Measurements from ENCODE around the gene ZNF277. TPM values are rescaled to one million over a fixed set of nuclear protein-coding genes. Genes with fewer than 3 reads are reported as not detected.

ZNF277 gene
- total RNA-seq, 1 experiment from 2014 or later = 23.3 TPM

GRCh38 chr7:112190120-112190519, 16.4 kb upstream of the ZNF277 start:
- no peak for TF ChIP-seq CTCF (conservative IDR thresholded peaks at IDR 0.05)
- no peak for TF ChIP-seq EZH2 (IDR thresholded peaks at IDR 0.05; ENCODE audit: low read depth)
- intact Hi-C loops (cut with micrococcal nuclease; ENCODE audit: unreplicated experiment) = loop anchor here (5.0 kb wide), 1 partner anchor 108 kb away; no protein-coding TSS in a partner anchor
- ChIA-PET POLR2A (ENCODE audit: unreplicated experiment) (no interaction called here), CTCF (no interaction called here)
- Histone ChIP-seq H3K4me3 (no peak overlapping the region), H3K36me3 (ENCODE audit: low read depth) (no peaks in the 10 kb centered on the region), H2AFZ (no peak overlapping the region), H3K27ac (no peak overlapping the region), H3F3A (ENCODE audit: insufficient read depth, low read depth) (peaks cover 10% of the 10 kb centered on the region; the same call in 1 of the 2 replicates), H3K27me3 (ENCODE audit: insufficient read depth, low read depth) (no peaks in the 10 kb centered on the region), H3K4me2 (no peak overlapping the region), H4K20me1 (ENCODE audit: insufficient read depth) (no peaks in the 10 kb centered on the region), H3K9me2 (ENCODE audit: insufficient read depth) (no peaks in the 10 kb centered on the region), H3K79me2 (ENCODE audit: low read depth) (no peaks in the 10 kb centered on the region), H3K9me3 (ENCODE audit: insufficient read depth, low read depth) (no peaks in the 10 kb centered on the region), H3K4me1 (replicated peaks; ENCODE audit: insufficient read depth) (peaks cover 11% of the 10 kb centered on the region)
- DNase-seq = no peak
- no TSS peak for BruUV-seq (replicated peaks)

- Histone ChIP-seq H3F3A (ENCODE audit: insufficient read depth, low read depth) (peaks cover 10% of the 10 kb centered on the region; the same call in 1 of the 2 replicates), H3K9me3 (ENCODE audit: insufficient read depth, low read depth) (no peaks in the 10 kb centered on the region), H4K20me1 (ENCODE audit: insufficient read depth) (no peaks in the 10 kb centered on the region), H3K79me2 (ENCODE audit: low read depth) (no peaks in the 10 kb centered on the region), H3K27ac (peak overlapping the region; percentile 48), H3K4me2 (peak overlapping the region; percentile 3; the same call in 1 of the 2 replicates), H3K4me1 (replicated peaks; ENCODE audit: insufficient read depth) (peaks cover 11% of the 10 kb centered on the region), H3K36me3 (ENCODE audit: low read depth) (no peaks in the 10 kb centered on the region), H2AFZ (no peak overlapping the region), H3K27me3 (ENCODE audit: insufficient read depth, low read depth) (no peaks in the 10 kb centered on the region), H3K9me2 (ENCODE audit: insufficient read depth) (no peaks in the 10 kb centered on the region), H3K4me3 (no peak overlapping the region)
- ChIA-PET POLR2A (ENCODE audit: unreplicated experiment) (interaction anchor here (0.7 kb wide), 1 partner anchor 22 kb away, joined by 4 read pairs; no protein-coding TSS in a partner anchor), CTCF (no interaction called here)
- DNase-seq = peak in 1 of 2 experiments; percentile 73
- TF ChIP-seq EZH2 (IDR thresholded peaks at IDR 0.05; ENCODE audit: low read depth) (no peak), CTCF (conservative IDR thresholded peaks at IDR 0.05) (no peak)
- intact Hi-C loops (cut with micrococcal nuclease; ENCODE audit: unreplicated experiment) = loop anchor here (5.0 kb wide), 1 partner anchor 110 kb away; no protein-coding TSS in a partner anchor
- no TSS peak for BruUV-seq (replicated peaks)
Observed at GRCh38 chr7:112192236-112193154, 14.0 kb upstream of the ZNF277 start.

- H3K9me3 ChIP-seq (ENCODE audit: insufficient read depth, low read depth) = no peaks in the 10 kb centered on the region
- peaks cover 16% of the 10 kb centered on the region; the same call in 1 of the 2 replicates for H3F3A ChIP-seq (ENCODE audit: insufficient read depth, low read depth)
- TF ChIP-seq EZH2 (IDR thresholded peaks at IDR 0.05; ENCODE audit: low read depth) (no peak), CTCF (conservative IDR thresholded peaks at IDR 0.05) (no peak)
- no peak overlapping the region for H2AFZ ChIP-seq
- H3K79me2 ChIP-seq (ENCODE audit: low read depth) = no peaks in the 10 kb centered on the region
- no peak for DNase-seq
- ChIA-PET POLR2A (ENCODE audit: unreplicated experiment) (no interaction called here), CTCF (no interaction called here)
- no TSS peak for BruUV-seq (replicated peaks)
- H3K9me2 ChIP-seq (ENCODE audit: insufficient read depth) = no peaks in the 10 kb centered on the region
- H3K27ac ChIP-seq = no peak overlapping the region
- no peak overlapping the region for H3K4me3 ChIP-seq
- H4K20me1 ChIP-seq (ENCODE audit: insufficient read depth) = no peaks in the 10 kb centered on the region
- intact Hi-C loops (cut with micrococcal nuclease; ENCODE audit: unreplicated experiment) = loop anchor here (5.0 kb wide), 1 partner anchor 112 kb away; no protein-coding TSS in a partner anchor
- peaks cover 18% of the 10 kb centered on the region for H3K4me1 ChIP-seq (replicated peaks; ENCODE audit: insufficient read depth)
- no peak overlapping the region for H3K4me2 ChIP-seq
- no peaks in the 10 kb centered on the region for H3K36me3 ChIP-seq (ENCODE audit: low read depth)
- no peaks in the 10 kb centered on the region for H3K27me3 ChIP-seq (ENCODE audit: insufficient read depth, low read depth)
Observed at GRCh38 chr7:112193915-112194502, 12.5 kb upstream of the ZNF277 start.
